Mucosa of rectum (tissue), 2 donors: Measurements from ENCODE around the gene TRABD2B.

Experiments used
- H3K27ac ChIP-seq, 2 donors: one replicate each; pipeline ENCODE4 v1.7.0; 2013; ENCODE audit warnings: inconsistent platforms in 2 of 2, low read depth in 2 of 2, low read length in 2 of 2
- H3K27me3 ChIP-seq, 2 donors: one replicate each; pipeline ENCODE4 v1.7.0; 2013; ENCODE audit warnings: low read length in 2 of 2; ENCODE audit not compliant: control insufficient read depth in 2 of 2, insufficient read depth in 2 of 2
- H3K36me3 ChIP-seq, 2 donors: one replicate each; pipeline ENCODE4 v1.7.0; 2013; ENCODE audit warnings: low read length in 2 of 2; ENCODE audit not compliant: control insufficient read depth in 2 of 2, insufficient read depth in 2 of 2
- H3K4me1 ChIP-seq, 2 donors: one replicate each; pipeline ENCODE4 v1.7.0; 2013; ENCODE audit warnings: low read length in 2 of 2, mild to moderate bottlenecking in 1 of 2; ENCODE audit not compliant: control insufficient read depth in 2 of 2, insufficient read depth in 2 of 2
- H3K4me3 ChIP-seq, 2 donors: one replicate each; pipeline ENCODE4 v1.7.0; 2013; ENCODE audit warnings: low read length in 2 of 2
- H3K9ac ChIP-seq, 2 donors: one replicate each; pipeline ENCODE4 v1.7.0; 2013; ENCODE audit warnings: low read length in 2 of 2, low read depth in 1 of 2, mild to moderate bottlenecking in 1 of 2
- H3K9me3 ChIP-seq, 2 donors: one replicate each; pipeline ENCODE4 v1.7.0; 2013; ENCODE audit warnings: low read length in 2 of 2; ENCODE audit not compliant: control insufficient read depth in 2 of 2
- donor health status: healthy.
- donor health status: Normal muscosa, but diverticular disease.

TRABD2B gene

DNA sequence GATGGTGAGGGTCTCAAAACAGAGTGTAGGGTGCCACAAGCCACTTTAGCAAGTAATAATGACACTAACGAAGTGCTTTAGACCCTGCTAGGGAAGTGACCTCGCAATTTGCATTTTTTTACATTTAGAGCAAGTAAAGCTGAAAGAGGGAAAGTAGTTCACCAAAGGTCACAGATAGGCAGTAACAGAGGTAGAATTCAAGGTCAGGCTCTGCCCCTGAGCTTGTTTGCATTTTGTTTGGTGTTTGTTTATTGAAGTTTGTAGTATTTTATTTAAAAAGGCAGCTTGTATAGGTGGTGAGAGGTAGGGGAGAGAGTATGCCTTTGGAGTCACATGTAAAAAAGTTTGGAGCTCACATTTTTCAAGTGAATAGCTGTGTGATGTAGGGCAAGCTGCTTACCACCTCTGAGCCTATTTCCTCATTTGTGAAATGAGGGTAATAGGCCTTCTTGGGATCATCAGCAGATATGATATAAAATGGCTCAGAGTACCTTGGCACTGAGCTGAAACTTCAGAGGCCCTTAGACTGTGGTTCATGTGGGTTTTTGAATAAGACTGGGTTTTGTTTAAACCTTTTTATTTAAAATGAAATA, 142.5 kb downstream of the TRABD2B start:
- no peaks in the 10 kb centered on the region for H3K27me3 ChIP-seq
- no peaks in the 10 kb centered on the region for H3K36me3 ChIP-seq
- no peak overlapping the region for H3K9ac ChIP-seq
- H3K4me1 ChIP-seq, result peaks cover 0 to 2% of the 10 kb centered on the region in 2 donors
- H3K9me3 ChIP-seq, result no peaks in the 10 kb centered on the region
- no peak overlapping the region for H3K27ac ChIP-seq
- no peak overlapping the region for H3K4me3 ChIP-seq

GRCh38 chr1:47853852-47854251, 143.3 kb downstream of the TRABD2B start:
- Histone ChIP-seq H3K4me1 (peaks cover 0 to 5% of the 10 kb centered on the region in 2 donors), H3K27ac (no peak overlapping the region), H3K27me3 (no peaks in the 10 kb centered on the region), H3K9ac (no peak overlapping the region), H3K9me3 (no peaks in the 10 kb centered on the region), H3K4me3 (no peak overlapping the region), H3K36me3 (no peaks in the 10 kb centered on the region)

DNA sequence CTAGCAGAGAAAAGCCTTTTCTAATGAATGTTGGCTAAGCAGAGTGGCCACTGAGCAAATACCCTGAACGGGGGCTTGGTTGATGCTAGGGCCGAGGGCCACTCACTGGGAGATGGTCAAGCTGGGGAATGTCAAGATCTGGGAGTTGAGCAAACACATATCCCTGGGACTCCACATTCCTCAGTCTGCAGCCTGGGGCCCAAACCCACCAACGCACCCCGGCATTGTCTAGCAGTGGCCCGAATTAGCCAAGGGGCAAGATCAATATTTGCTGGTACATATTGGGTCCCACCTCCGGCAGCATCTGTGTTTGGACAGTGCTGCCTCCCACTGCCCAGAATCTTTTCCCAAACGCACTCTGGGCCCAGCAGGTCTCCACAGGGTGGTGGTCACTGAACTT, 144.1 kb downstream of the TRABD2B start:
- H3K27ac ChIP-seq, result no peak overlapping the region

DNA sequence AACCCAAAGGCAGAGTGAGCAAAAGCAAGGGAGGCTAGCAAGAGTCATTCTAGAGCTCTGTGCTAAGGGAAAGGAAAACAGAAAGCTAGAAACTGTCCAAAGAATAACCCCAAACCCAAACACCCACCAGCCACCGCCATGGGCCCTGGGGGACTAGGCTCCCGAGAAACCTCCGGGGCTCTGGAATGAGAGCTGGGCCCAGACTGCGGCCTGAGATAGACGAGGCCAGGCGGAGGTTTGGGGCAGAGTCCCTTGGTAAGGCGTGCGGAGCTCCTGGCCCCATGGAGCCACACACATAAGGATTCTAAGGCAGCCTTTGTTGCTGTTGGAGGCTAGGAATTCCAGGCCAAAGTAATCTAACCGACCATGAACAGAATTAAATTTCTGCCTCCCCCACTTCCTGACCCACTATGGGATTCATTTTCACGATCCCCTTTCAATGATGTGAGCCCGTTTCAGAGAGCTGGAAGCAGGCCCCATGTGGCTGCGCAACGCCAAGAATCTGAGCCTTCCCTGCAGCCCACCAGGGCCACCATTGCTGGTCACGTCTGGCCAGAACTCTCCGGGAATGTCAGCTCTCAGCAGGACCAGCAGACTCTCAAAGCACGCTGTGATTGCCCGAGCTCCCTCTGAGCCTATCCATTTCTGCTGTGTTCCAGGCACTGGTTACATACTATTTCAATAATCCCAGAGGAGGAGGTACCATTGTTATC, 145.0 kb downstream of the TRABD2B start:
- Histone ChIP-seq H3K4me3 (no peak overlapping the region), H3K9me3 (no peaks in the 10 kb centered on the region)

More for the DNA sequence above, 144.1 kb downstream of the TRABD2B start:
- Histone ChIP-seq H3K27me3 (peaks cover 0 to 2% of the 10 kb centered on the region in 2 donors), H3K9me3 (no peaks in the 10 kb centered on the region), H3K4me3 (no peak overlapping the region), H3K4me1 (peaks cover 0 to 5% of the 10 kb centered on the region in 2 donors), H3K9ac (no peak overlapping the region), H3K36me3 (no peaks in the 10 kb centered on the region)

DNA sequence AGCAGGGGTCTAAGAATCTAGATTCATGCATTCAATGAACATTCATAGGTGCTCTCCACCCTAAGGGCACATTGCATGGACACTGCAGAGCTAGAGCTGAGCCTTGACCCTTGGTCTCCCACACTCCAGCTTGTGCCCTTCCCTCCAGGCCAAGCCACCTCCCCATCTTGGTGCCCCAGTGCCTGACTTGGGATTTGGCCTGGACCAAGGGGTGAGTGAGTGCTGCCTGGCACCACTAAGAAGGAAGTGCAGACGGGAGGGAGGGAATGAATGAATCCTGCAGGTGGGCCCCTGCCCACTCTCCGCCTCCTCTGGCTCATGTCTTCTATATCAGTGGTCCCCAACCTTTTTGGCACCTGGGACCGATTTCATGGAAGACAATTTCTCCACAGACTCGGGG, 146.7 kb downstream of the TRABD2B start:
- H3K4me1 ChIP-seq, result peaks cover 0 to 5% of the 10 kb centered on the region in 2 donors
- no peak overlapping the region for H3K9ac ChIP-seq
- peaks cover 0 to 2% of the 10 kb centered on the region in 2 donors for H3K27me3 ChIP-seq
- H3K9me3 ChIP-seq, result no peaks in the 10 kb centered on the region
- H3K27ac ChIP-seq, result no peak overlapping the region
- no peaks in the 10 kb centered on the region for H3K36me3 ChIP-seq
- H3K4me3 ChIP-seq, result no peak overlapping the region

More for the DNA sequence above, 145.0 kb downstream of the TRABD2B start:
- Histone ChIP-seq H3K27me3 (peaks cover 0 to 2% of the 10 kb centered on the region in 2 donors), H3K9ac (no peak overlapping the region), H3K4me1 (peaks cover 0 to 5% of the 10 kb centered on the region in 2 donors), H3K36me3 (no peaks in the 10 kb centered on the region), H3K27ac (no peak overlapping the region)

DNA sequence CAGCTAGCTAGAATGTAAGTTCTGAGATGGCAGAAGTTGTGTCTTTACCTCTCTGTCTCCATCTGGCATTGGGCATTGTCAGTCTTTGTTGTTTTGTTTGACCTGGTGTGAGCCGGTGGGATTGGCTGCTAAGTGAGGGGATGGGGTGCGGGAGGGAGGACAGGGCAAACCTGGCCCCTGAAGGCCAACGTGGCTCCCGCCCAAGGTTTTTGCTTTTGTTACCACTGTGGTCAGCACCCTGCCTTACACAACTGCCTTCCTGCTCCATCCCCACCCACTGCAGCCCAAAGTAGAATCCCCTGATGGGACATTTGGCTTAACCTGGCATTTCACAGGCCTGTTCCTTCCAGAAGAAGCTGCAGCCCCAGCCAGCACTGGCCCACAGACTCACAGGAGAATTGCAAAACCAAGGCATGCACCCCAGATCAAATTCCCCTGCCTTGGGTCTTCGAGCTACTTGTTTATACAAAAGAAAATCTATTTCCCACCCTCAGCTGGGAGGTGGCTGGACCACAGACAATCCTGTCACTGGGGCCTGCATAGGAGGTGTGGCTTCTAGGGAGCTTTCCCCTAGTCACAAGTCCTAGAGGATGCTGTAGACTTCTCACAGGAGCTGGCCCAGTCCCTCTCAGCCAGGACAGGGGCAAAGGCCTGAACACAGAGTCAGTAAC, 147.5 kb downstream of the TRABD2B start:
- no peaks in the 10 kb centered on the region for H3K9me3 ChIP-seq
- peak overlapping the region in 1 of 2 donors; percentile 16 for H3K27ac ChIP-seq
- peaks cover 0 to 2% of the 10 kb centered on the region in 2 donors for H3K27me3 ChIP-seq
- H3K4me3 ChIP-seq, result no peak overlapping the region
- no peak overlapping the region for H3K9ac ChIP-seq
- peaks cover 0 to 5% of the 10 kb centered on the region in 2 donors for H3K4me1 ChIP-seq
- no peaks in the 10 kb centered on the region for H3K36me3 ChIP-seq

DNA sequence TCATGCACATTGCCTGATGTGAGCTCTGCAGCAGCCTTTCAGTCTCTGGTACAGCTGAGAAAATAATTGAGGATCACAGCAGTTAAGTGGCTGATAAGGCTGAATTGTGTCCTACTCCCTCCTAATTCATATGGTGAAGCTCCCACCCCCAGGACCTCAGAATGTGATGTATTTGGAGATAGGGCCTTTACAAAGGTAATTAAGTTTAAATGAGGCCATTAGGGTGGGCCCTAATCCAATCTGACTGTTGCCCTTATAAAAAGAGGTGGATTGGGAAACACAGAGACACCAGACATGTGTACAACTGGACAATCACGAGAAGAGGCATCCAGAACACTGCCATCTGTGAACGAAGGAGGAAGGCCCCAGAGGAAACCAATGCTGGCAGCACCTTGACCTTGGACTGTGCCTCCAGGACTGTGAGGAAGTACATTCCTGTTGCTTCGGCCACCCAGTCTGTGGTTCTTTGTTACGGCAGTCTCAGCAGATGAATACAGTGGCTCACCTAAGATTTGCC, 148.1 kb downstream of the TRABD2B start:
- peak overlapping the region in 1 of 2 donors; percentile 16 for H3K27ac ChIP-seq

GRCh38 chr1:47847763-47848162, 149.4 kb downstream of the TRABD2B start:
- no peak overlapping the region for H3K27ac ChIP-seq
- peaks cover 9 to 16% of the 10 kb centered on the region in 2 donors for H3K4me1 ChIP-seq
- no peak overlapping the region for H3K9ac ChIP-seq
- H3K9me3 ChIP-seq, result no peaks in the 10 kb centered on the region
- no peak overlapping the region for H3K4me3 ChIP-seq
- H3K36me3 ChIP-seq, result no peaks in the 10 kb centered on the region
- H3K27me3 ChIP-seq, result peaks cover 0 to 2% of the 10 kb centered on the region in 2 donors

More for the DNA sequence above, 148.1 kb downstream of the TRABD2B start:
- H3K36me3 ChIP-seq, result no peaks in the 10 kb centered on the region
- H3K4me3 ChIP-seq, result no peak overlapping the region
- H3K27me3 ChIP-seq, result peaks cover 0 to 2% of the 10 kb centered on the region in 2 donors
- peaks cover under 1 to 11% of the 10 kb centered on the region in 2 donors for H3K4me1 ChIP-seq
- no peaks in the 10 kb centered on the region for H3K9me3 ChIP-seq
- H3K9ac ChIP-seq, result no peak overlapping the region

DNA sequence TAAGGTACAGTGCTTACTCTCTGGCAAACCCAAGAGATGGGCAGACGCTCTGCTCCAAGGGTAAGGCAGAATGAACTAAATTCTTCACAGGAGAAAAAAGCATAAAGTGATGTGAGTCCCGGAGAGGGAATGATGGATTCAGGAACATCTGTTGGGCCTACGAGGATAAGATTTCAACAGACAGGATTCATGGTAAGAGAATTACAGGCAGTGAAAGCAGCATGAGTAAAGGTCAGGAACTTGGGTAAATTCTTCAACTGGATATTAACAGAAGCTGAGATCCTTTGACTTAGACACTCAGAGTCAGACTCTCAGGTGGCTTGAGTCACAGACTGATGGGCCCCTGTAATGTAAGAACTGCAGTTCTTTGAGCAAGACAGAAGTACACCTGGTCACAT, 152.6 kb downstream of the TRABD2B start:
- Histone ChIP-seq H3K36me3 (no peaks in the 10 kb centered on the region), H3K9ac (no peak overlapping the region), H3K4me1 (peaks cover 9 to 17% of the 10 kb centered on the region in 2 donors), H3K9me3 (no peaks in the 10 kb centered on the region), H3K4me3 (no peak overlapping the region), H3K27me3 (peaks cover 0 to 2% of the 10 kb centered on the region in 2 donors), H3K27ac (no peak overlapping the region)
